GM10266 (cell line): ENCODE results near the gene PKMYT1.

Experiments used
- DNase-seq: peaks from one replicate; pipeline ENCODE4 v3.0.0; 2012; ENCODE audit errors: extremely low spot score
- CTCF ChIP-seq: IDR thresholded peaks from 2 replicates; pipeline ENCODE4 v1.5.1; 2012; ENCODE audit warnings: mild to moderate bottlenecking, low read depth; ENCODE audit not compliant: control insufficient read depth, insufficient read depth; ENCODE audit errors: missing control alignments

The PKMYT1 gene

GRCh38 chr16:3021449-3022207 lies 41.4 kb upstream of the PKMYT1 start:
- peak; percentile 38 for TF ChIP-seq CTCF

GRCh38 chr16:3020604-3021448 lies 40.6 kb upstream of the PKMYT1 start:
- DNase-seq: no peak

More at GRCh38 chr16:3021449-3022207, 41.4 kb upstream of the PKMYT1 start:
- DNase-seq: peak; percentile 86

GRCh38 chr16:3020247-3020603 lies 40.0 kb upstream of the PKMYT1 start, which contains the start of gene TNFRSF12A:
Gene TNFRSF12A, plus strand, starts transcription at chr16:3020368. Its CDS starts 30 bp downstream, at chr16:3020398.
- DNase-seq: peak; percentile 95

More at GRCh38 chr16:3020604-3021448, 40.6 kb upstream of the PKMYT1 start:
- peak; percentile 15 for TF ChIP-seq CTCF

GRCh38 chr16:3019594-3020246 lies 39.5 kb upstream of the PKMYT1 start:
- no peak for TF ChIP-seq CTCF
- DNase-seq: no peak

More at GRCh38 chr16:3020247-3020603, 40.0 kb upstream of the PKMYT1 start, which contains the start of gene TNFRSF12A:
- peak; percentile 2 for TF ChIP-seq CTCF

- TF ChIP-seq CTCF: peak; percentile 19
- no peak for DNase-seq
Observed at GRCh38 chr16:3017794-3018506, 37.7 kb upstream of the PKMYT1 start, which contains the start of gene CLDN6. Gene CLDN6, minus strand, starts transcription at chr16:3018183. Its CDS starts 2,162 bp downstream, at chr16:3016021.

- TF ChIP-seq CTCF: no peak
- DNase-seq: no peak
Observed at GRCh38 chr16:3017344-3017743, 37.1 kb upstream of the PKMYT1 start.
